Stimulated activated CD8-positive, alpha-beta memory T cell treated with anti-CD3 and anti-CD28 coated beads, Interleukin-15, amount 100 ng/mL, for 1 hour (primary cell): ENCODE measurements around the gene LMX1B.

Experiments
- DNase-seq: peaks from one replicate; pipeline ENCODE4 v3.0.0-alpha.2; 2020; ENCODE audit warnings: low read depth

Gene LMX1B

GRCh38 chr9:126658201-126658825, 44.6 kb downstream of the LMX1B start:
- no peak for DNase-seq

GRCh38 chr9:126658956-126659555, 45.3 kb downstream of the LMX1B start:
- no peak for DNase-seq

- no peak for DNase-seq
Measured at GRCh38 chr9:126661122-126661520, 47.4 kb downstream of the LMX1B start.

- DNase-seq: no peak
Measured at GRCh38 chr9:126661521-126662251, 48.0 kb downstream of the LMX1B start.

- no peak for DNase-seq
Measured at GRCh38 chr9:126663661-126664072, 49.9 kb downstream of the LMX1B start.

GRCh38 chr9:126664900-126665643, 51.3 kb downstream of the LMX1B start:
- no peak for DNase-seq

- DNase-seq: no peak
Measured at GRCh38 chr9:126665644-126666035, 51.9 kb downstream of the LMX1B start.

GRCh38 chr9:126666155-126666803, 52.6 kb downstream of the LMX1B start:
- no peak for DNase-seq

GRCh38 chr9:126667190-126668055, 53.7 kb downstream of the LMX1B start:
- no peak for DNase-seq

GRCh38 chr9:126668058-126668457, 54.3 kb downstream of the LMX1B start:
- no peak for DNase-seq

GRCh38 chr9:126669108-126669507, 55.4 kb downstream of the LMX1B start:
- no peak for DNase-seq

GRCh38 chr9:126670270-126670669, 56.5 kb downstream of the LMX1B start:
- DNase-seq: no peak

- no peak for DNase-seq
Measured at GRCh38 chr9:126671381-126671831, 57.7 kb downstream of the LMX1B start.

GRCh38 chr9:126671983-126672382, 58.3 kb downstream of the LMX1B start:
- DNase-seq: no peak

- no peak for DNase-seq
Measured at GRCh38 chr9:126672634-126673284, 59.0 kb downstream of the LMX1B start.

- no peak for DNase-seq
Measured at GRCh38 chr9:126673689-126674364, 60.1 kb downstream of the LMX1B start.

GRCh38 chr9:126674365-126675146, 60.8 kb downstream of the LMX1B start:
- DNase-seq: no peak

GRCh38 chr9:126675147-126675467, 61.4 kb downstream of the LMX1B start:
- DNase-seq: no peak

- DNase-seq: no peak
Measured at GRCh38 chr9:126676102-126676684, 62.5 kb downstream of the LMX1B start.
